GM21390 (cell line): ENCODE measurements around the gene MZB1.

ENCODE experiments used
- ATAC-seq: cut with Tn5 transposase; IDR thresholded peaks from one replicate; pipeline ENCODE4 v1.9.1; 2021; ENCODE audit not compliant: unreplicated experiment

MZB1 gene

GRCh38 chr5:139340051-139340450 lies 49.7 kb downstream of the MZB1 start:
- ATAC-seq = no peak
